Neuron (in vitro differentiated cells): ENCODE measurements around the gene KRT16.
"Not testable (repeated sequence)": the region's sequence is repeated elsewhere in the genome, so short reads cannot be mapped to it uniquely, and the experiment has no call there.

Experiments used
- H2AFZ ChIP-seq: one replicate; pipeline ENCODE4 v1.6.1; 2013; ENCODE audit warnings: low read depth, mild to moderate bottlenecking, inconsistent platforms, low read length, moderate library complexity
- H3K27me3 ChIP-seq: one replicate; pipeline ENCODE4 v1.6.1; 2013; ENCODE audit warnings: low read length; ENCODE audit not compliant: insufficient read depth
- H3K36me3 ChIP-seq: one replicate; pipeline ENCODE4 v1.6.1; 2013; ENCODE audit warnings: low read length; ENCODE audit not compliant: insufficient read depth
- H3K4me1 ChIP-seq: one replicate; pipeline ENCODE4 v1.6.1; 2013; ENCODE audit warnings: low read length; ENCODE audit not compliant: insufficient read depth
- H3K4me3 ChIP-seq: 2 replicates; pipeline ENCODE4 v1.5.1; 2013; ENCODE audit warnings: mild to moderate bottlenecking, low read length, moderate library complexity
- H3K9me3 ChIP-seq: one replicate; pipeline ENCODE4 v1.6.1; 2013; ENCODE audit warnings: low read length

Gene KRT16

DNA sequence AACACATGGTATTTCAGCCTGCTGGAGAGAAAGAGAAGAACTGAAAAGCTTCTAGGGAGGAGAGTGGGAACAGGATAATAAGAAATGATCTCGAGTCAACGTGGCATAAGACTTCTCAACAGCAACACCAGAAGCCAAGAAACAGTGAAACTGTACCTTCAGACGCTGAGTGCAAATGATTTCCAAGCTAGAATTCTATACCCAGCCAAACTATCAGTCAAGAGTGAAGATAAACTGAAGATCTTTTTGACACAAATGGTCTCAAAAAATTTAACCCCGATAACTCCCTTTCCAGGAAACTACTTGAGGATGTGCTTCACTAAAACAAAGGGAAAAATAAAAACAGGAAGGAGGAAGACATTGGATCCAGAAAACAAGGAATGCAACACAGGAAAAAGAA lies 5.6 kb downstream of the KRT16 start:
- not testable (repeated sequence) for H3K4me3 ChIP-seq, H3K4me1 ChIP-seq, H3K36me3 ChIP-seq, H2AFZ ChIP-seq, H3K9me3 ChIP-seq, H3K27me3 ChIP-seq

DNA sequence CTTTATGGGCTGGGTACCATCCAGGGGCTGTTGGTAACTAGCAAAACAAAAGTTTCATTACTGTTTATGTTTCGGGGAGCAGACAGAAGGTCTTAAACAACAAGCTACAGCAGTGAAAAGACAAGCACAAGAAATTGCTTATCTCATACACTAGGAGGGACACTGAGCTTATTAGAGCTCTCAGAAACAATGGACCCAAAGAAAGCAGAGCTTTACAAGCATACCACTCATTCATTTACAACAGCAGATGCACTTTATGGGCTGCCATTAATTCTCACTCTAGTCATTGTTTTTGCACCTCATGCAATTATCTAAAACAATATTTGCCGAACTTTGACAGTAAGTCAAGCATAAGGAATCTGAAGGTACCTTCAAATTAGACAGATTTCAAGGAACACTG lies 10.0 kb downstream of the KRT16 start:
- no peaks in the 10 kb centered on the region for H3K9me3 ChIP-seq
- no peak overlapping the region for H3K4me3 ChIP-seq
- H3K27me3 ChIP-seq = no peaks in the 10 kb centered on the region
- H2AFZ ChIP-seq = no peak overlapping the region
- H3K4me1 ChIP-seq = no peaks in the 10 kb centered on the region
- H3K36me3 ChIP-seq = no peaks in the 10 kb centered on the region

DNA sequence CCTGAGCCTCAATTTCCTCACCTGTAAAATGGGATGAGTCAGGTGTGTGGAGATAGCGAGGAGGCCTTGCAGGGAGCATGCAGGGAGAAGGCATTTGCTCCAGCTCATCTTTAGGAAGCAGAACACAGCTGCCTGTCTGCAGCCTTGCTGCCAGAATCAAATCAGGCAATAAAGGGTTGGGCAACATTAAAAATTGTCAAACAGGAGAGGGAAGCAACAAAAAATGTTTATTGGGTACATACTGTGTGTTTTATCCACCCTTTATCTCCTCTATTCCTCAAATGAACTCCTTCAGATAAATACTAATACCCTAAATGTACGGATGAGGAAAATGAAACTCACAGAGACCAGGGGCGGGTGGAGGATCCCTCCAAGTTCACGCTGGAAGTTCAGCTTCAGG lies 12.2 kb downstream of the KRT16 start:
- H3K9me3 ChIP-seq = no peaks in the 10 kb centered on the region
- no peaks in the 10 kb centered on the region for H3K27me3 ChIP-seq
- no peaks in the 10 kb centered on the region for H3K4me1 ChIP-seq
- no peaks in the 10 kb centered on the region for H3K36me3 ChIP-seq
- H2AFZ ChIP-seq = no peak overlapping the region
- no peak overlapping the region for H3K4me3 ChIP-seq

DNA sequence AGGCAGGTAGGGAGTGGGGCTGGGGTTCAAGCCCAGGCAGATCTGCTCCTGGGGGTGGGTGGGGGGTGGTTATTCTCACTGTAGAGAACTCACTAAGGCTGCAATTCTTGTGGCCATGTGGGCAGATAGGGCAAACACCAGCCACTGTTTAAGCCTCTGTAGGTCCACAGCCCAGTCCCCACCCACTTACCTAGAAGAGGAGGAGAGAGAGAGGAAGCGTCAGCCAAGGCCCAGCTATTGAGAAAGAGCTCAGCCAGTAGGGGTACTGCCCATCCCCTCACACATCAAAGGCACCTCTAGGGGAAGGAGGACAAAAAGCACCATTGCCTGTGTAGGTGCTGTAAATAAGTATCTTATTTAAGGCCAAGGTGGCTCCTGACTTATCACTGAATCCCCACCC lies 12.9 kb downstream of the KRT16 start:
- Histone ChIP-seq H3K36me3 (no peaks in the 10 kb centered on the region), H3K4me1 (no peaks in the 10 kb centered on the region), H2AFZ (no peak overlapping the region), H3K4me3 (no peak overlapping the region), H3K9me3 (no peaks in the 10 kb centered on the region), H3K27me3 (no peaks in the 10 kb centered on the region)

DNA sequence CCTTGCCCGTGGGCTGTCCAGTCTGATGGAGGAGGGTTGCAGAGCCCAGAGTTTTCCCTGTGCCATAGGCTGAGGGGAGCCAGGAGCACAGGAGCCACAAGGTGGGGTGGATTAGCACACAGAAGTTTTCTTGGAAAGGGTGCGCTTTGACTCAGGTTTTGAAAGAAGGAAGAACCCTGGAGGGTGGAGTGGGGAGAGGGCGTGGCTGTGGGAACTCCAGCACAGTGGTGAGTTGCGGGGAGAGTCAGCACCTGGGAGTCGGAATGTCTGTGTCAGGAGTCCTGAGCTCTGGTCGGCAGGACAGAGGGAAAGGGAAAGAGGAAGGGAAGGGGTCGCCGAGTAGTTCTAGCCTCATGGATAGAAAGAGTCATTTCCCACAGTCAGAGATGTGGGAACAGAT lies 17.0 kb downstream of the KRT16 start:
- H3K27me3 ChIP-seq = peaks cover 3% of the 10 kb centered on the region

DNA sequence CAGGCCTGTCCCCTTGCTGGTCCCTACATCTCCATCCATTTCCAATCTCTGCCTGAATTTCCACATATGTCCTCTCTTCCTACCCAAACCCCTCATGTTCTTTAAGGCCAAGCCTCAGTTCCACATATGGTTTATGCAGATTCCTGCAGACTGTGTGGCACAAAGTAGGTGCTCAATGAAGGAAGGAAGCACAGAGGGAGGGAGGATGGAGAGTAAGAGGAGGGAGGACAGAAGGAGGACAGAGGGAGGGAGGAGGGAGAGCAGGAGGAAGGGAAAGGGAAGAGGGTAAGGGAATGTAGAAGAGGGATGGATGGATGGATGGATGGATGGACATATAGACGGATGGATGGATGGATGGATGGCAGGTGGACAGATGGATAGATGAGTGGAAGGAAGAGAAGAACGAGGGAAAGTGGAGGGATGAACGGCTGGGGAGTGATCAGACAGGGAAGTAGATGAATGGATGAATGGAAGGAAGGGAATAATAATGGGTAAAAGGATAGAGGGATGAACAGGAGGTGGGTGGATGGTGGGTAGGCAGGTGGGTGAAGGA lies 18.1 kb downstream of the KRT16 start:
- H2AFZ ChIP-seq = no peak overlapping the region
- H3K27me3 ChIP-seq = peaks cover 3% of the 10 kb centered on the region
- H3K9me3 ChIP-seq = no peaks in the 10 kb centered on the region
- H3K4me3 ChIP-seq = no peak overlapping the region
- no peaks in the 10 kb centered on the region for H3K36me3 ChIP-seq
- no peaks in the 10 kb centered on the region for H3K4me1 ChIP-seq

More for the DNA sequence above, 17.0 kb downstream of the KRT16 start:
- Histone ChIP-seq H3K4me1 (no peaks in the 10 kb centered on the region), H2AFZ (no peak overlapping the region), H3K9me3 (no peaks in the 10 kb centered on the region), H3K36me3 (no peaks in the 10 kb centered on the region), H3K4me3 (no peak overlapping the region)

DNA sequence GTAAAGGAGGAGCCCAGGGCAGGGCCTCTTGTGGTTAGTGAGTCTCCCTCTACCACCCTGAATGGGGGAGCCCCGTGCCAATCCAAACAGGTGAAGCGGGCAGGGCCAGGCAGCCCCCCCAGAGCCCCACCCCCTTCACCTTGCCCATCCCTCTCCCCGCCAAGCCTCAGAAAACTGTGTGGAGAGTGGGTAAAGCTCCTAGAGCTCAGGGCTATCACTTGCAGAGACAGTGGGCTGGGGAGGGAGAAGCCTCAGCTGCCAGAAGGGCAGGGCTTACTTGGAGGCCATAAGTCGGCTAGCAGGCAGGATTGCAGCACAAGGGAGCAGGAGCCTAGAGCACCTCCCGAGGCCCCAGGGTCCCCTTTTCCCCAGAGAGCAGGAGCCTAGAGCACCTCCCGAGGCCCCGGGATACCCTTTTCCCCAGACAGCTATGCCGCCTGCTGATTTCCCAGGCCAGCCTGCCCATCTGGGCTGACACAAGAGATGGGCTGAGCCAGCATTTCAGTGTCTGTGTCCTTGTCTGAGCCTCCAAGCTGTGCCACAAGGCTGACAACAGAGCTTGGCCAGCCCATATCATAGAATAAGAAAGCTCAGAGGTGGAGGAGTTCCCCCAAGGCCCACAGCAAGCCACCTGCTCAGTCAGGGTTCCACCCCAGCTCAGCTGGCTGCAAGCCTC lies 19.1 kb downstream of the KRT16 start:
- Histone ChIP-seq H3K36me3 (no peaks in the 10 kb centered on the region), H2AFZ (no peak overlapping the region), H3K4me1 (no peaks in the 10 kb centered on the region), H3K9me3 (no peaks in the 10 kb centered on the region), H3K27me3 (peaks cover 3% of the 10 kb centered on the region), H3K4me3 (no peak overlapping the region)

DNA sequence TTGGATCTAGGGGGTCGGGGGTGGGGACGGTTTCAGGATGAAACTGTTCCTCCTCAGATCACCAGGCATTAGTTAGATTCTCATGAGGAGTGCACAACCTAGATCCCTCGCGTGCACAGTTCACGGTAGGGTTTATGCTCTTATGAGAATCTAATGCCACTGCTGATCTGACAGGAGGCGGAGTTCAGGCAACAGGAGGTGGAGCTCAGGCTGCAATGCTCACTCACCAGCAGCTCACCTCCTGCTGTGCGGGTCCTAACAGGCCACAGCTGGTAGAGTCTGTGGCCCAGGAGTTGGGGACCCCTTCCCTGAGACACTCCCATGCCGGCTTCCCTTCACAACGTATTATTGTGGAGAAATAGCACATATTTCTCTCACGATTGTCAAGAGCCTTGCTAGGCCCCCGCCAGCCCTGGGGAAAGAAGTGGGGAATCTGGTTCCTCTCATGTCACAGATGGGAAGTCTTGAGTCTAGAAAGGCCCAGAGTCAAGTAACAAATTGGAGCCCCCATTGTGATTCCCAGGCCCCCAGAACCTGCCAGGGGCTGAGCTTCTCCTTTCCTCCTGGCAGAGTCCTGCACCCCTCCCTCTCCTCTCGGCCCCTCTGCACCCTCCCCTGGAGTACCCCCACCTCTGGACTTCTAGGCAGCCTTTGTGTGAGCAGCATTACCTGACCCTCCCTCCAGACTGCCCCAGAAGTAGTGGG lies 19.8 kb downstream of the KRT16 start:
- Histone ChIP-seq H3K4me3 (no peak overlapping the region), H3K9me3 (no peaks in the 10 kb centered on the region), H3K4me1 (no peaks in the 10 kb centered on the region), H2AFZ (no peak overlapping the region), H3K36me3 (no peaks in the 10 kb centered on the region), H3K27me3 (peaks cover 3% of the 10 kb centered on the region)

DNA sequence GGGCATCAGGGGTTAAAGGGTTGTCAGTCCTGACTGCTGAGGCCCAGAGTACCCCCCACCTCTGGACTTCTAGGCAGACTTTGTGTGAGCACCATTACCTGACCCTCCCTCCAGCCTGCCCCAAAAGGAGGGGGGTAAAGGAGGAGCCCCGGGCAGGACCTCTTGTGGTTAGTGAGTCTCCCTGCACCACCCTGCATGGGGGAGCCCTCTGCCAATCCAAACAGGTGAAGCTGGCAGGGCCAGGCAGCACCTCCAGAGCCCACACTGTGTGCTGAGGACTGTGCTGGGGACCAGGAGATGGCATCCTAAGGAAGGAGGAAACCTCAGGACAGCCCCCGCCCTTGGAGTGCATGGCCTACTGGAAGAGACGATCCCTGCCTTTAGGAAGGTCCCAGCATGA lies 23.3 kb downstream of the KRT16 start:
- Histone ChIP-seq H3K36me3 (no peaks in the 10 kb centered on the region), H3K4me3 (no peak overlapping the region), H2AFZ (no peak overlapping the region), H3K9me3 (no peaks in the 10 kb centered on the region), H3K4me1 (no peaks in the 10 kb centered on the region), H3K27me3 (peaks cover 6% of the 10 kb centered on the region)

DNA sequence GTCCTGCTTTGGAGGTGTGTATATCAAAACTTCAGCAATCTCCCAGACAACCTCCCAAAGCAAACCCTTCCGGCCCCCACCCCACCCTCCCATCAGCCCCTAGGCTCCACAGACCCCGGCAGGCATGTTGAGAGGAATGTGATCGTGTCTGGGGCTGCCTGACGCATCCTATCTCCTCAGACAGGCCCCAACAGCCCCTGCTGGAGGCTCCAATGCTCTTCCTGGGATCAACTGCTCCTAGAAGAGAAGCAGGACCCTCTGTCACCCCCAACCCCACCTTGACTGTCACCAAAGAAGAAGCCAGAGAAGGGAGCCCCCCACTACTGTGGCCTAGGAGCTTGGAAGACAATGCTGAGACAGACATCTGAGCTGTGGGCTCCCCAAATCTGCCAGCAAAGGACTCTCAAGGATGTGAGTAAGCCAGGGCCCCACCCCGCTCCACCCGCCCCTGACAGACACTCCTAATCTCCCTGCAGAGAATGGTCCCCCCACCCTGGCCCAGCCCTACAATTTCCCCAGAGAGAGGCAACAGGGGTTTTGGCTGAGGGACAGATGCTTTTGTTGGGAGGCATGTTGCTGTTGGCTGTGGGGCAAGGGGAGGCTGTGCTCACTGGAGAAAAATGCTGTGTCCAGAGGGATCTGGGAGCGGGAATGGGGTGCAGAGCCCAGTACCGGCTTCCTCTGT lies 24.3 kb downstream of the KRT16 start:
- Histone ChIP-seq H3K4me1 (no peaks in the 10 kb centered on the region), H3K9me3 (no peaks in the 10 kb centered on the region), H3K4me3 (no peak overlapping the region), H3K27me3 (peaks cover 6% of the 10 kb centered on the region), H3K36me3 (no peaks in the 10 kb centered on the region), H2AFZ (no peak overlapping the region)

DNA sequence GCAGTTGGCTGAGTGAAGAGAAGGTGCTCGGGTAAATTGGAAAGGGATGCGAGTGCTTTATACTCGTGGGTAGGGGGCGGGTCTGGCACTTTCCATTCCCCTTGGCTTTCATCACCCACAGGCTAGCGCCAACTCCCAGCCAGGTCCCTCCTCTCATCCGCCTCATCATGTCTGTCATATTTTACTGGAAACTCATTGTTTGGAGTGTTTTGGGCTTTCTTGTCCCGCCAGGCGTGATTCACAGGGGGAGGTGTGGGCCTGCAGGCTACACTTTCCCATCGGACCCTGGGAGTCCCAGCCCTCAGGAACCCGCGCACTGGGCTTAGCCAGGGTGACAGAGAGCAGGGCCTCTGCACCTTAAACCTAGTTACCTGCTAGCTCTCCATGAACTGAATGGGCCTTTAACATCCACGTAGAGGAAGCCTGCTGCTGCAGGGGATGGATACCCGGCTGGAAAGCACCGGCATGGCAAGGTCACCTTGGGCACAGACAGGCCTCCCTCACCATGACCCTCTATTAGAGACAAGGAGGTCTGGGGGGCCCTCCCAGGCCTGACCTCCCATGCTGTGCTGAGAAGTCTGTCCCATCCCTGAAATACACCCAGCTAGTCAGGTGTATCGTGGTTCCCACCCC lies 25.6 kb downstream of the KRT16 start, which contains the start of gene KRT14:
KRT14 (minus strand) TSS at position 33 of the 633 bp plus-strand sequence. CDS start 61 bp downstream, outside the sequence.
- Histone ChIP-seq H3K36me3 (no peaks in the 10 kb centered on the region), H3K4me3 (no peak within 1 kb of the TSS), H3K9me3 (no peaks in the 10 kb centered on the region), H2AFZ (no peak within 1 kb of the TSS), H3K27me3 (peaks cover 6% of the 10 kb centered on the region), H3K4me1 (no peaks in the 10 kb centered on the region)

DNA sequence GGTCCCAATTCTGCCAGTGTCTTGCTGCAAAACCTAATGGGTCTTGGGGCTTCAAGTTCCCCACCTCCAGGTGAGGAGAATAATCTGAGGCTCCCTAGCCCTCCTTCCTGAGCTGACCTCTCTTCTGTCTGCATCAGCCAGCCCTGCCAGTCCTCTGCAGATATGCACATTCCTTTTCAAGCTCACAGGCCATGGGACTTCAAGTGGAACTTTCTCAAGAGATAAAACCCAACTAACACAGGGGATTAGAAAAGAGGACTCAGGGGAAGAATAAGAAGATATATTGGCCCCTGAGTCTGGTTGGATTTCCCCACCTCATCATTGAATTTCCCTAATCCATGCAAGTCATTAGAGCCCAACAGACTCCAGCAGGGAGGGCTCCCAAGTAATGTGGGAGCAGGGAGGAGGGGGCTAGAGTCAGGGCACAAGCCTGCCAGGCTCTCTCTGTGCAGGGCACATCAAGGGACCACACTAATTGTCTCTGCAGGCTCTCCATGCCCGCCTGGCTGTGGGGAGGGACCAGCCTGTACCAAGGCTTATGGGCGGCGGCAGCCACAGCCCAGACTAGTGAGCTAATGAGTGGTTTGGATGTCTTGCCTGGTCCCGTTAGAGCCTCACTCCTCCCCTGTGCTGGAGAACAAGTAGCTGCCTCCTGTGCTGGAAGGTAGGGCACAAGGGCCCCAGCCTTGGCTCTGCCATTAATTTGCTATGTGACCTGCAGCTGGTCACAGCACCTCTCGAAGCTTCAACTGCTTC lies 27.1 kb downstream of the KRT16 start:
- Histone ChIP-seq H3K4me3 (no peak overlapping the region), H3K27me3 (peaks cover 3% of the 10 kb centered on the region), H2AFZ (no peak overlapping the region), H3K4me1 (no peaks in the 10 kb centered on the region), H3K36me3 (no peaks in the 10 kb centered on the region), H3K9me3 (no peaks in the 10 kb centered on the region)
